ENCODE results near the gene ICAM3.

- TF ChIP-seq, protein P1, sequence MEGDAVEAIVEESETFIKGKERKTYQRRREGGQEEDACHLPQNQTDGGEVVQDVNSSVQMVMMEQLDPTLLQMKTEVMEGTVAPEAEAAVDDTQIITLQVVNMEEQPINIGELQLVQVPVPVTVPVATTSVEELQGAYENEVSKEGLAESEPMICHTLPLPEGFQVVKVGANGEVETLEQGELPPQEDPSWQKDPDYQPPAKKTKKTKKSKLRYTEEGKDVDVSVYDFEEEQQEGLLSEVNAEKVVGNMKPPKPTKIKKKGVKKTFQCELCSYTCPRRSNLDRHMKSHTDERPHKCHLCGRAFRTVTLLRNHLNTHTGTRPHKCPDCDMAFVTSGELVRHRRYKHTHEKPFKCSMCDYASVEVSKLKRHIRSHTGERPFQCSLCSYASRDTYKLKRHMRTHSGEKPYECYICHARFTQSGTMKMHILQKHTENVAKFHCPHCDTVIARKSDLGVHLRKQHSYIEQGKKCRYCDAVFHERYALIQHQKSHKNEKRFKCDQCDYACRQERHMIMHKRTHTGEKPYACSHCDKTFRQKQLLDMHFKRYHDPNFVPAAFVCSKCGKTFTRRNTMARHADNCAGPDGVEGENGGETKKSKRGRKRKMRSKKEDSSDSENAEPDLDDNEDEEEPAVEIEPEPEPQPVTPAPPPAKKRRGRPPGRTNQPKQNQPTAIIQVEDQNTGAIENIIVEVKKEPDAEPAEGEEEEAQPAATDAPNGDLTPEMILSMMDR (IDR thresholded peaks at IDR 0.05), result no peak
- no peak for TF ChIP-seq POLR2A (IDR thresholded peaks at IDR 0.05)
Observed at GRCh38 chr19:10368101-10368803, 28.8 kb upstream of the ICAM3 start.
